ENCODE data around the gene MAST3.

DNA sequence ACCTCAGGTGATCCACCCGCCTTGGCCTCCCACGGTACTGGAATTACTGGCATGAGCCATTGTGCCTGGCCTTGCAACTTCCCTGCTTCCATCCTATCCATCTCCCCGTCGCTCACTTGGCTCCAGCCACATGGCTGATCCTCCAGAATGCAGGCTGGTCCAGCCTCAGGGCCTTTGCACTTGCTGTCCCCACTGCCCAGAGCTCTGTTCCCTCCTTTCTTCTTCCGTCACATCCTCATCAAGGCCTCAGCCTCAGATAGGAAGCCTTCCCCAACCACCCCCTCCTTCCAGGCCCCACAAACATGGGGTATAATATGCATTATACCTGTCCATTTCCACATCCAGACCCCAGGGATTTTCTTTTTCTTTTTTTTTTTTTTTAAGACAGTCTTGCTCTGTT, 16.2 kb downstream of the MAST3 start:
- TF ChIP-seq, protein P1, sequence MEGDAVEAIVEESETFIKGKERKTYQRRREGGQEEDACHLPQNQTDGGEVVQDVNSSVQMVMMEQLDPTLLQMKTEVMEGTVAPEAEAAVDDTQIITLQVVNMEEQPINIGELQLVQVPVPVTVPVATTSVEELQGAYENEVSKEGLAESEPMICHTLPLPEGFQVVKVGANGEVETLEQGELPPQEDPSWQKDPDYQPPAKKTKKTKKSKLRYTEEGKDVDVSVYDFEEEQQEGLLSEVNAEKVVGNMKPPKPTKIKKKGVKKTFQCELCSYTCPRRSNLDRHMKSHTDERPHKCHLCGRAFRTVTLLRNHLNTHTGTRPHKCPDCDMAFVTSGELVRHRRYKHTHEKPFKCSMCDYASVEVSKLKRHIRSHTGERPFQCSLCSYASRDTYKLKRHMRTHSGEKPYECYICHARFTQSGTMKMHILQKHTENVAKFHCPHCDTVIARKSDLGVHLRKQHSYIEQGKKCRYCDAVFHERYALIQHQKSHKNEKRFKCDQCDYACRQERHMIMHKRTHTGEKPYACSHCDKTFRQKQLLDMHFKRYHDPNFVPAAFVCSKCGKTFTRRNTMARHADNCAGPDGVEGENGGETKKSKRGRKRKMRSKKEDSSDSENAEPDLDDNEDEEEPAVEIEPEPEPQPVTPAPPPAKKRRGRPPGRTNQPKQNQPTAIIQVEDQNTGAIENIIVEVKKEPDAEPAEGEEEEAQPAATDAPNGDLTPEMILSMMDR (IDR thresholded peaks at IDR 0.05), result no peak
- TF ChIP-seq POLR2A (IDR thresholded peaks at IDR 0.05), result no peak
- TF ChIP-seq EP300 (IDR thresholded peaks at IDR 0.05), result no peak
- no peak for TF ChIP-seq POLR2AphosphoS5 (IDR thresholded peaks at IDR 0.05)
